HT1080 (cell line): ENCODE results near the gene KRT6A. TPM values are rescaled to one million over a fixed set of nuclear protein-coding genes. Genes with fewer than 3 reads are reported as not detected.

Experiments used
- DNase-seq: peaks from one replicate; pipeline ENCODE4 v3.0.0-alpha.2; 2015; ENCODE audit warnings: low read depth
- total RNA-seq: library from RNA; depleted of rRNA; stranded (reverse); fragments of >200 nt; shearing (Covaris generic); gene quantifications from 2 replicates; pipeline ENCODE4 v1.2.3, GENCODE V29; 2014

KRT6A gene
- total RNA-seq, 1 experiment from 2014 or later, result not detected

- DNase-seq, result no peak
Measured at GRCh38 chr12:52524898-52525591, 32.0 kb upstream of the KRT6A start.

- DNase-seq, result no peak
Measured at GRCh38 chr12:52524241-52524897, 31.3 kb upstream of the KRT6A start.

GRCh38 chr12:52523824-52524223, 30.8 kb upstream of the KRT6A start:
- no peak for DNase-seq

GRCh38 chr12:52522346-52523011, 29.4 kb upstream of the KRT6A start:
- no peak for DNase-seq

GRCh38 chr12:52521568-52522266, 28.7 kb upstream of the KRT6A start:
- DNase-seq, result peak; percentile 60

- no peak for DNase-seq
Measured at GRCh38 chr12:52521175-52521567, 28.1 kb upstream of the KRT6A start.

GRCh38 chr12:52519826-52520662, 27.0 kb upstream of the KRT6A start, which contains the start of gene KRT5:
Gene KRT5 (minus strand): TSS chr12:52520394. CDS start chr12:52520296, 98 bp downstream.
- no peak for DNase-seq

- DNase-seq, result no peak
Measured at GRCh38 chr12:52519387-52519703, 26.3 kb upstream of the KRT6A start.

- DNase-seq, result no peak
Measured at GRCh38 chr12:52518574-52519386, 25.7 kb upstream of the KRT6A start.

GRCh38 chr12:52517888-52518287, 24.8 kb upstream of the KRT6A start:
- DNase-seq, result no peak

- DNase-seq, result no peak
Measured at GRCh38 chr12:52517005-52517835, 24.2 kb upstream of the KRT6A start.

- DNase-seq, result no peak
Measured at GRCh38 chr12:52515927-52516831, 23.1 kb upstream of the KRT6A start.

- no peak for DNase-seq
Measured at GRCh38 chr12:52515319-52515646, 22.2 kb upstream of the KRT6A start.

- DNase-seq, result no peak
Measured at GRCh38 chr12:52514471-52515318, 21.6 kb upstream of the KRT6A start.

- DNase-seq, result no peak
Measured at GRCh38 chr12:52513736-52514135, 20.7 kb upstream of the KRT6A start.

- no peak for DNase-seq
Measured at GRCh38 chr12:52508211-52508610, 15.2 kb upstream of the KRT6A start.
